NT2/D1 (cell line): Measurements from ENCODE around the gene GASK1A.

Experiments used
- DNase-seq: peaks from one replicate; pipeline ENCODE4 v3.0.0-alpha.2; 2011; ENCODE audit warnings: low read depth, low spot score
- H3K27me3 ChIP-seq: 2 replicates; pipeline ENCODE4 v1.6.0; 2011; ENCODE audit warnings: mild to moderate bottlenecking; ENCODE audit not compliant: insufficient read length, insufficient read depth
- H3K36me3 ChIP-seq: 2 replicates; pipeline ENCODE4 v1.6.1; 2011; ENCODE audit warnings: mild to moderate bottlenecking, low read length, mixed read lengths; ENCODE audit not compliant: insufficient read depth, insufficient read length
- H3K4me1 ChIP-seq: 2 replicates; pipeline ENCODE4 v1.5.1; 2011; ENCODE audit not compliant: insufficient read depth, insufficient read length
- H3K4me3 ChIP-seq: 2 replicates; pipeline ENCODE4 v1.5.1; 2011; ENCODE audit warnings: low read depth; ENCODE audit not compliant: insufficient read length
- H3K9ac ChIP-seq: 2 replicates; pipeline ENCODE4 v1.6.0; 2011; ENCODE audit warnings: low read depth; ENCODE audit not compliant: insufficient read length
- H3K9me3 ChIP-seq: 2 replicates; pipeline ENCODE4 v1.5.1; 2011; ENCODE audit warnings: mild to moderate bottlenecking, low read length; ENCODE audit not compliant: insufficient read depth
- SUZ12 ChIP-seq: IDR thresholded peaks from 2 replicates; pipeline ENCODE4 v1.6.1; 2011; ENCODE audit not compliant: insufficient read length, insufficient read depth; ENCODE audit errors: extremely low read depth
- YY1 ChIP-seq: IDR thresholded peaks from 2 replicates; pipeline ENCODE4 v1.6.1; 2011; ENCODE audit not compliant: insufficient read length, insufficient read depth
- ZNF274 ChIP-seq: IDR thresholded peaks from 2 replicates; pipeline ENCODE4 v1.6.1; 2011; ENCODE audit warnings: mild to moderate bottlenecking, low read depth, low read length

The GASK1A gene

GRCh38 chr3:43075904-43076661, 97.0 kb downstream of the GASK1A start:
- H3K9me3 ChIP-seq = peaks cover 5% of the 10 kb centered on the region; the same call in 1 of the 2 replicates
- H3K4me3 ChIP-seq = no peak overlapping the region
- peaks cover 30% of the 10 kb centered on the region for H3K36me3 ChIP-seq
- H3K27me3 ChIP-seq = no peaks in the 10 kb centered on the region
- H3K4me1 ChIP-seq = no peaks in the 10 kb centered on the region
- no peak overlapping the region for H3K9ac ChIP-seq
- TF ChIP-seq ZNF274 = no peak
- TF ChIP-seq SUZ12 = no peak
- no peak for TF ChIP-seq YY1
- no peak for DNase-seq

GRCh38 chr3:43076857-43077256, 97.7 kb downstream of the GASK1A start:
- no peak for DNase-seq
- TF ChIP-seq SUZ12 (no peak), ZNF274 (no peak), YY1 (no peak)
- Histone ChIP-seq H3K4me1 (no peaks in the 10 kb centered on the region), H3K4me3 (no peak overlapping the region), H3K9me3 (peaks cover 13% of the 10 kb centered on the region; the same call in 1 of the 2 replicates), H3K36me3 (peaks cover 34% of the 10 kb centered on the region), H3K9ac (no peak overlapping the region), H3K27me3 (no peaks in the 10 kb centered on the region)

- Histone ChIP-seq H3K36me3 (peaks cover 34% of the 10 kb centered on the region), H3K4me3 (no peak overlapping the region), H3K9ac (no peak overlapping the region), H3K27me3 (no peaks in the 10 kb centered on the region), H3K9me3 (peaks cover 17% of the 10 kb centered on the region; the same call in 1 of the 2 replicates), H3K4me1 (no peaks in the 10 kb centered on the region)
- TF ChIP-seq YY1 (no peak), SUZ12 (no peak), ZNF274 (no peak)
- no peak for DNase-seq
Measured at GRCh38 chr3:43077261-43077660, 98.2 kb downstream of the GASK1A start.

- no peak for DNase-seq
- Histone ChIP-seq H3K4me3 (no peak overlapping the region), H3K9ac (no peak overlapping the region), H3K27me3 (no peaks in the 10 kb centered on the region), H3K36me3 (peaks cover 34% of the 10 kb centered on the region), H3K4me1 (no peaks in the 10 kb centered on the region), H3K9me3 (peaks cover 21% of the 10 kb centered on the region; the same call in 1 of the 2 replicates)
- TF ChIP-seq SUZ12 (no peak), ZNF274 (no peak), YY1 (no peak)
Measured at GRCh38 chr3:43077707-43078106, 98.6 kb downstream of the GASK1A start.

GRCh38 chr3:43079536-43080332, 100.6 kb downstream of the GASK1A start:
- no peak for TF ChIP-seq YY1
- no peak overlapping the region for H3K9ac ChIP-seq
- H3K9me3 ChIP-seq = peaks cover 35% of the 10 kb centered on the region
- H3K27me3 ChIP-seq = no peaks in the 10 kb centered on the region
- no peak overlapping the region for H3K4me3 ChIP-seq
- no peaks in the 10 kb centered on the region for H3K4me1 ChIP-seq
- no peak for DNase-seq
- peaks cover 34% of the 10 kb centered on the region for H3K36me3 ChIP-seq

GRCh38 chr3:43080726-43081568, 101.8 kb downstream of the GASK1A start:
- Histone ChIP-seq H3K4me1 (no peaks in the 10 kb centered on the region), H3K4me3 (no peak overlapping the region), H3K27me3 (no peaks in the 10 kb centered on the region), H3K9ac (no peak overlapping the region), H3K36me3 (peaks cover 34% of the 10 kb centered on the region), H3K9me3 (peaks cover 35% of the 10 kb centered on the region)
- TF ChIP-seq YY1 (no peak), SUZ12 (no peak), ZNF274 (no peak)
- no peak for DNase-seq
